Ectodermal cell (in vitro differentiated cells): ENCODE data around the gene ABCB11.

Experiments used
- H3K27ac ChIP-seq: 2 replicates; pipeline ENCODE4 v1.7.0; 2013; ENCODE audit warnings: mild to moderate bottlenecking, low read depth, low read length; ENCODE audit not compliant: insufficient read depth, poor library complexity, severe bottlenecking
- H3K27me3 ChIP-seq: 2 replicates; pipeline ENCODE4 v1.7.0; 2013; ENCODE audit warnings: mild to moderate bottlenecking, low read length; ENCODE audit not compliant: insufficient read depth, control insufficient read depth, poor library complexity, severe bottlenecking
- H3K36me3 ChIP-seq: one replicate; pipeline ENCODE4 v1.7.0; 2013; ENCODE audit warnings: low read length; ENCODE audit not compliant: control insufficient read depth, insufficient read depth
- H3K4me1 ChIP-seq: one replicate; pipeline ENCODE4 v1.7.0; 2013; ENCODE audit warnings: low read length; ENCODE audit not compliant: control insufficient read depth, insufficient read depth
- H3K4me3 ChIP-seq: 2 replicates; pipeline ENCODE4 v1.7.0; 2013; ENCODE audit warnings: low read depth, low read length, control low read depth; ENCODE audit not compliant: insufficient read depth
- H3K9me3 ChIP-seq: 2 replicates; pipeline ENCODE4 v1.7.0; 2013; ENCODE audit warnings: mild to moderate bottlenecking, low read length, moderate library complexity; ENCODE audit not compliant: control insufficient read depth
- WGBS, 2 experiments: methylation state at CpG; one replicate each; pipeline ENCODE4 v1.1.7; 2013; ENCODE audit warnings: missing lambda C conversion rate in 2 of 2; 5-methylcytosine and 5-hydroxymethylcytosine counted together

Gene ABCB11

DNA sequence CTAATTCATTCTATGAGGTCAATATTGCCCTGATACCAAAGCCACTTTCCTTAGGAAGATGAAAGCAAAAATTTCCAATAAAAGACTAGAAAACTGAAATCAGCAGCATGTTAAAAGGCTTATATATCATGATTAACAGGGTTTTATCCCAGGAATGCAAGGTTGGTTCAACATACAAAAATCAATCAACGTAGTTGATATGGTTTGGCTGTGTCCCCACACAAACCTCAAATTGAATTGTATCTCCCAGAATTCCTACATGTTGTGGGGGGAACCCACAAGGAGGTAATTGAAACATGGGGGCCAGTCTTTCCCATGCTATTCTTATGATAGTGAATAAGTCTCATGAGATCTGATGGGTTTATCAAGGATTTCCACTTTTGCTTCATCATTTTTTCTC lies 11.7 kb upstream of the ABCB11 start:
- Histone ChIP-seq H3K36me3 (no peaks in the 10 kb centered on the region), H3K27me3 (no peaks in the 10 kb centered on the region), H3K27ac (no peak overlapping the region), H3K4me1 (no peaks in the 10 kb centered on the region), H3K4me3 (no peak overlapping the region), H3K9me3 (no peaks in the 10 kb centered on the region)
- WGBS, 2 experiments, result 100% methylated on average over 1 of the region's 1 CpG

DNA sequence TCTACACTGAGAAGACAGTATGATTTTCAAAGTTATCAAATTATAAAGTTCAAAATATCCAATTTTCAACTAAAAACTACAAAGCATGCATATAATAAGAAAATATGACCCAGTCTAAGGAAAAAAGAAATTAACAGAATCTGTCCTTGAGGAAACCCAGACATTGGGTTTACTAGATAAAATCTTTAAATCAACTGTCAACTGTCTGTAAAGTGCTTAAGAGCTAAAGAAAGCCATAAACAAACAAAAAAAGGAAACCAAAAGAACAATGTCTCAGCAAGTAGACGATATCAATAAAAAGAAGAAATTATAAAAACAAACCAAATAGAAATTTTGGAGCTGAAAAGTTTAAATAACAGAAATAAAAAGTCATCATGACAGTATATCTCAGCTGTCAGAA lies 10.5 kb upstream of the ABCB11 start:
- WGBS, 2 experiments, result no CpG with 5 or more reads among the region's 1 CpG
- Histone ChIP-seq H3K36me3 (no peaks in the 10 kb centered on the region), H3K27me3 (no peaks in the 10 kb centered on the region), H3K4me1 (no peaks in the 10 kb centered on the region), H3K9me3 (no peaks in the 10 kb centered on the region), H3K27ac (no peak overlapping the region), H3K4me3 (no peak overlapping the region)

DNA sequence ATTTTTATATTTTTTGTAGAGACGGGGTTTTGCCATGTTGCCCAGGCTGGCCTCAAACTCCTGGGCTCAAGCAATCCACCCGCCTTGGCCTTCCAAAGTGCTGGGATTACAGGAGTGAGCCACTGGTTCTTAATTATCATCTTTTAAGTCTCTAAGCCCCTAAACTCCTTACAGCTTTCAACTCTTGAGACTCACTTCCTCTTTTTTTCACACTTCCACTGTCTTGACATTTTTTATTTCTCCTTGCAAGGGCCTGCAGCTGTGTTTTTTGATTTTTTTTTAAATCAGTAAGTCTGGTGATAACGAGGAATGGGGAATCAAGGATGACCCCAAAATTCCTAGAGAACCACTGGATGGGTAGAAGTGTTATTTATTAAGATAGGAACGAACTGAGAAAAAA lies 8.6 kb upstream of the ABCB11 start:
- WGBS, 2 experiments, result 92 to 95% methylated on average over 4 of the region's 4 CpGs
- H3K4me1 ChIP-seq, result no peaks in the 10 kb centered on the region
- H3K4me3 ChIP-seq, result no peak overlapping the region
- no peaks in the 10 kb centered on the region for H3K9me3 ChIP-seq
- no peaks in the 10 kb centered on the region for H3K36me3 ChIP-seq
- H3K27me3 ChIP-seq, result no peaks in the 10 kb centered on the region
- no peak overlapping the region for H3K27ac ChIP-seq

DNA sequence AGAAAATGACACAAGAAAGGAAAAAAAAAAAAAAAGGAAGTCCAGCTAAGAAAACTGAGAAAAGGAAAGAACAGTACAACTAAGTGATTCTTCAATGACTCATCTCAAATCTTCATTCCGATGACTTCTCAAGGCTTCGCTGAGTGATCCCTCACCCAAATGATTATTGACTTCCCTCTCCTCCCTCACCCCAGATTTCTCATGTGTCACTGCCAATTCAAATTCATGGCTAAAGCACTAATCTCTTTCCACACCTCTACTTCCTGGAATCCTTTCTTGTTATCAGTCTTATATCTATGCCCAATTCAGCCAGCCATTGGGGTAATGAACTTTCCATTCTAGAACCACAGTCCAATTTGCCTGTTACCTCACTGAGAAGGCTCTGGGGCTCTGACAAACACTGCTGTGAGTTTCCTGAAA lies 7.2 kb upstream of the ABCB11 start:
- Histone ChIP-seq H3K27ac (no peak overlapping the region), H3K4me1 (no peaks in the 10 kb centered on the region), H3K9me3 (no peaks in the 10 kb centered on the region), H3K27me3 (no peaks in the 10 kb centered on the region), H3K36me3 (no peaks in the 10 kb centered on the region), H3K4me3 (no peak overlapping the region)
- WGBS, 2 experiments, result 88 to 90% methylated on average over 2 of the region's 2 CpGs

DNA sequence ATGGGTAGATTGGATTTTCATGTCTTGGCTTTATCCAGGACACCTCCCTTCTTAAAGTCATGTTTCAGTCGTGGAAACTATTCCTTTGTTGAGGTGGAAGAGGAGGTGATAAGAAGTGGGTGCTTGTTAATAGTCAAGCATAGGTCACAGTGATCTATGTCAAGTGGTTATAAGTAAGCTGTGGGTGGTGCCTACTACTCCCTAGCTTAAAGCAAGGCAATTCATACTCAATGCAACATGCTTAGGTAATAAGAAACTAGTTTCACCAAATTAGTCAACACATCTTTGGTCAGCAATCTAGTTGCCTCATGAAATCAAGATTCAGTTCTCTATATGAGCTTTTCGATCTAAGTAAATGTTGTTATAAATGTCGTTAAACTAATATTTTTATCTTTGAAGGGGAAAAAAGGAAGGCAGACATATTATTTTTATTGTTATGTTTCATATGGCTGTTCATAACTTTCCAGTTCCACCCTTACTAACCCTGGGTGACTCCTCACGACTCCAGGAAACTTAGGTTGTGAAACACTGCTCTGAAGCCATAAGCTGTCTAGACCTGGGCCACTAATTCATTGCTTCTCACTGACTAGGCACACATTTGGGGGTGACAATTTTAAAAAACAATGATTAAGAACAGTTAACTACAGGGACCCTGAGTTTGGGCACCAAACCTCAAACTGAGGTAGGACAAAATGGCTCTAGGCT lies 5.8 kb upstream of the ABCB11 start:
- Histone ChIP-seq H3K4me3 (no peak overlapping the region), H3K36me3 (no peaks in the 10 kb centered on the region), H3K27me3 (no peaks in the 10 kb centered on the region), H3K27ac (no peak overlapping the region), H3K4me1 (no peaks in the 10 kb centered on the region), H3K9me3 (no peaks in the 10 kb centered on the region)
- WGBS, 2 experiments, result 89% methylated on average over 2 to 4 of the region's 4 CpGs

GRCh38 chr2:169035887-169036286 lies 4.8 kb upstream of the ABCB11 start:
- 80% methylated on average over 1 of the region's 1 CpG; no CpG with 5 or more reads in 1 of the 2 experiments for WGBS, 2 experiments
- Histone ChIP-seq H3K27me3 (no peaks in the 10 kb centered on the region), H3K27ac (no peak overlapping the region)

DNA sequence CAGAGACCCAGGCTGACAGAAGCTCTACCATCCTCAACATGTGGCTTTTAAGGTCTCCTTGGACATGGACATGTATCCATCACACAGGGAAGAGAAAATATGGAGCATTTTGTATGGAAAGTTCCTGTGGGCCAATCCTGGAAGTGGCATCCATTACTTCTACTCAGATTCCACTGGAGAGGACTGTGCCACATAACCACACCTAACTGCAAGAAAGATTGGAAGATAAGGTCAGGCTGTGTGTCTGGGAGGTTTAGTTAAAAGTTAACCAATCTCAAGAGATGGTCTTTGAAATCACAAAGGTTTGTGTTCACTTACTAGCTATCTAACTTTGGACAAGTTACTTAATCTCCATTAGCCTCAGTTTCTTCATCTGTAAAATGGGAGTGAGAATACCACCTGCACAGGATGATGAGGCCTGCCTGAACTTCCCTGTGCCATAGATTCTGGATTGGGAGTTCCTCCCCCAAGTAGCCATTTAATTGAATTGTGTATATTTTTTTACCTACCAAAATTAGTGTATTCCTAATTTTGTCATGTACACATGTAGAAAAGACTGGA lies 3.9 kb upstream of the ABCB11 start:
- Histone ChIP-seq H3K4me3 (no peak overlapping the region), H3K27ac (no peak overlapping the region), H3K4me1 (no peaks in the 10 kb centered on the region), H3K27me3 (no peaks in the 10 kb centered on the region), H3K36me3 (no peaks in the 10 kb centered on the region), H3K9me3 (no peaks in the 10 kb centered on the region)

More at GRCh38 chr2:169035887-169036286, 4.8 kb upstream of the ABCB11 start:
- Histone ChIP-seq H3K36me3 (no peaks in the 10 kb centered on the region), H3K4me3 (no peak overlapping the region), H3K4me1 (no peaks in the 10 kb centered on the region), H3K9me3 (no peaks in the 10 kb centered on the region)

DNA sequence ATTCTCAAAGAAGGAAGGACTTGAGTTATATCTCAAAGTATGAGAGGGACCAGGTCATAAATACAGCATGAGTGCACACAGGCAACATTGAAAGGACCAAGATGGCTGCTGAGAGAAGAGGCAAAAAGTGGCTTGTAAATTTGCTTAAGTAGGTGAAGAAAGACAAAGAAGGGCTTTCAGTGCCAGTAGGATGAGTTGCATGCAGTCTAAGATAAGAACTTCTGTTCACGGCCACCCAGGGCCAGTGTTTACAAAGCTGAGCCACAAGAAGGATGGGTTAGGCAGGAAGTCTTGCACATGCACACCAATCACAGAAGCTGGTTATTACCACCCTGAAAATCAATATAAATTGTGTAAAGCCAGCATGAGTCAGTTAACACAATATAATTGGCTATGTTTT lies 3.1 kb upstream of the ABCB11 start:
- WGBS, 2 experiments, result 81 to 100% methylated on average over 1 of the region's 1 CpG
- no peaks in the 10 kb centered on the region for H3K27me3 ChIP-seq
- no peaks in the 10 kb centered on the region for H3K36me3 ChIP-seq
- no peak overlapping the region for H3K27ac ChIP-seq
- no peak overlapping the region for H3K4me3 ChIP-seq
- no peaks in the 10 kb centered on the region for H3K9me3 ChIP-seq
- no peaks in the 10 kb centered on the region for H3K4me1 ChIP-seq

GRCh38 chr2:169029341-169029740 lies 1.8 kb downstream of the ABCB11 start:
- Histone ChIP-seq H3K4me1 (no peaks in the 10 kb centered on the region), H3K36me3 (no peaks in the 10 kb centered on the region), H3K4me3 (no peak overlapping the region), H3K27me3 (no peaks in the 10 kb centered on the region), H3K27ac (no peak overlapping the region), H3K9me3 (no peaks in the 10 kb centered on the region)
- 82 to 84% methylated on average over 4 to 5 of the region's 5 CpGs for WGBS, 2 experiments

DNA sequence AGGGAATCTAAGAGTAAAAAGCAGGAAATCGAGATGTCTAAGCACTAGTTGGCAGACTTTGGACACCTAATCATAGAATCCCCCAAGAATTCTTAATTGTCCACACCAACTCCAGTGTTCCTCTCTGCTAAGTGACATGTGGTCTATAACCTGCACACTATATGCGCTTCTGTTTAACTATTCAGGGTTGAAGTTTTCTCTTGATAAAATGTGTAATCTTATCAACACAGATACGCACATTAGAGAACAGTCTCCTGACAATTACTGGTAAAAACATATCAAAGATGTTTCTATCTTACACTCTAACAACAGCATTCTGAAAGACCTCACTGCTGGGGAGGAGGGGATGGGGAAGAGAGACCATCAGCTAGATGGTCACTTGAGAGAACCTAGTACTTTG lies 3.9 kb downstream of the ABCB11 start:
- Histone ChIP-seq H3K36me3 (no peaks in the 10 kb centered on the region), H3K4me3 (no peak overlapping the region), H3K4me1 (no peaks in the 10 kb centered on the region), H3K27me3 (no peaks in the 10 kb centered on the region), H3K27ac (no peak overlapping the region), H3K9me3 (no peaks in the 10 kb centered on the region)
- WGBS, 2 experiments, result 89% methylated on average over 2 to 3 of the region's 3 CpGs
